ENCODE data around the gene RGS2. TPM values are rescaled to one million over a fixed set of nuclear protein-coding genes. Genes with fewer than 3 reads are reported as not detected.

The RGS2 gene
- total RNA-seq, 1 donor from 2014 or later = 55.2 TPM

GRCh38 chr1:192830595-192831246, 21.9 kb downstream of the RGS2 start:
- DNase-seq (ENCODE audit: low spot score in 2 of 2, unreplicated experiment in 2 of 2) = no peak
- no peaks in the 10 kb centered on the region for H3K27me3 Mint-ChIP-seq (ENCODE audit: low read depth)

DNA sequence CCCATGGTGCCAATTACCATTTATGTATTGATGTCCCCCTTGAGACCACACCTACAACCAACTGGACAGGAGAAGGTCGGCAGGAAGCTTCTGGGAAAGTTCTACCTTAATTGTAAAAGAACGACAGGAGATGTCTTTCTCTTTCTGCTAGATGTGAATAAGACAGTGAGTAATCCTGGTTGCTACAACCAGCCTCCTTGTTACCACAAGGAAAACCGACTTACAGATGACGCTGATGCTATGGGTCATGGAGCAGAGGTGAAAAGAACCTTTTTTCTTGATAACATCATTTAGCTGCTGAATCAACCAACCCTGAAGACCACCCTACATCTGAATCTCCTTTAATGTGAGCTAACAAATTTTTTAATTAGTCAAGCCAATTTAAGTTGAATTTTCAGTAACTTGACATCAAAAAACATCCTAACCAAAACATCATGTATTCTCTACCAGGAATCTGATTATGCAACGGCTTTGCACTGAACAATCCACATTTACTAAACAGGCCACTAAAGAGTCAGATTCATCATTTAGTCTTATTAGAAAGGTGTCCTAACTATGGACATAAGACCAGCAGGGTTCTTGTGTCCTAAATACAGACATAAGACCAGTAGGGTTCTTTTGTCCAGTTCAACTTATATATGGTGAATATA, 23.0 kb downstream of the RGS2 start:
- no peaks in the 10 kb centered on the region for H3K36me3 Mint-ChIP-seq
- no peak overlapping the region for H3K27ac Mint-ChIP-seq
- peaks cover 48% of the 10 kb centered on the region for H3K4me1 Mint-ChIP-seq
- DNase-seq (ENCODE audit: low spot score in 2 of 2, unreplicated experiment in 2 of 2) = no peak
- no peak overlapping the region for H3K4me3 Mint-ChIP-seq
- no peaks in the 10 kb centered on the region for H3K27me3 Mint-ChIP-seq (ENCODE audit: low read depth)
- TF ChIP-seq CTCF (IDR thresholded peaks at IDR 0.05; ENCODE audit: unreplicated experiment) = no peak
- H3K9me3 Mint-ChIP-seq = peaks cover 3% of the 10 kb centered on the region

More at GRCh38 chr1:192830595-192831246, 21.9 kb downstream of the RGS2 start:
- TF ChIP-seq CTCF (IDR thresholded peaks at IDR 0.05; ENCODE audit: unreplicated experiment) = no peak
- peak overlapping the region; percentile 48 for H3K27ac Mint-ChIP-seq
- no peak overlapping the region for H3K4me3 Mint-ChIP-seq
- peaks cover 58% of the 10 kb centered on the region for H3K4me1 Mint-ChIP-seq
- H3K9me3 Mint-ChIP-seq = peaks cover 3% of the 10 kb centered on the region
- H3K36me3 Mint-ChIP-seq = no peaks in the 10 kb centered on the region

DNA sequence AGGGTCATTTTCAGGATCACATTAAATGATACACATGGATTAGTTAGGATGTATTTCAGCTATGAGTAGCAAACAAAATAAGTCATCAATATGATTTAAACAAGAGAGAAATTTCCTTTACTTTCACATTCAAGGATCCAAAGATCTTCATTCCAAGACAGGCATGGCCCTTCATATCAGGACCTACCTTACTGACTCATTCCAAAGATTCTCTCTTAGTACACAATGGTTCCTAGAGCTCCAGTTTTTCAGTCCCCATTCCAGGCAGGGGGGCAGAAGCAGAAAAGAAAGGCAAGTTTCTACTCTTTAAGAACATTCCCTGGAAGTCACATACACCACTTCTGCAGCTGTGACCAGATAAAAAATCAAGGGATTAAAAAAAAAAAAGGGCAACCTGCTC, 23.7 kb downstream of the RGS2 start:
- no peak for DNase-seq (ENCODE audit: low spot score in 2 of 2, unreplicated experiment in 2 of 2)
- Mint-ChIP-seq H3K4me1 (peaks cover 42% of the 10 kb centered on the region), H3K27me3 (ENCODE audit: low read depth) (no peaks in the 10 kb centered on the region), H3K4me3 (no peak overlapping the region), H3K36me3 (no peaks in the 10 kb centered on the region), H3K9me3 (peaks cover 3% of the 10 kb centered on the region), H3K27ac (peak overlapping the region; percentile 43)
- TF ChIP-seq CTCF (IDR thresholded peaks at IDR 0.05; ENCODE audit: unreplicated experiment) = no peak

DNA sequence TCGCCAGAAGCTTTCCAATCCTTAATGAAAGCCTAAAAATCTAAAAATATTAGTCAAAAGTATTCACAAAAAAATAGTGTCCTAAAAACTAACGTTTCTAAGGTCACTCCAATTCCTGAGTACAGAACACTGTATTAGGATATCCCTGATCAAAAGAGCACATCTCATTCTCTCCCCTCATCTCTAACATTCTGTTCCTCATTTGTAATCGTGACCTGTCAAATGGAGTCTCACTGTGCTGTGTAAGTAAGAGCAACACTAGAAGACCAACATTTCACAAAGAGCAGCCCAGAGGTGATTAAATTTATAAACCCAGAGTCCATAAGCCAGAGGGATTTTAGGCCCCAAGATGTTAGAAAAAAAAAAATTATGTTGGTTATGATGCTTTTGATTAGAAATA, 26.3 kb downstream of the RGS2 start:
- TF ChIP-seq CTCF (IDR thresholded peaks at IDR 0.05; ENCODE audit: unreplicated experiment) = no peak
- no peaks in the 10 kb centered on the region for H3K27me3 Mint-ChIP-seq (ENCODE audit: low read depth)
- no peak overlapping the region for H3K4me3 Mint-ChIP-seq
- H3K36me3 Mint-ChIP-seq = no peaks in the 10 kb centered on the region
- peaks cover 41% of the 10 kb centered on the region for H3K4me1 Mint-ChIP-seq
- no peaks in the 10 kb centered on the region for H3K9me3 Mint-ChIP-seq
- peak overlapping the region; percentile 90 for H3K27ac Mint-ChIP-seq
- no peak for DNase-seq (ENCODE audit: low spot score in 2 of 2, unreplicated experiment in 2 of 2)

- H3K9me3 Mint-ChIP-seq = no peaks in the 10 kb centered on the region
- H3K27ac Mint-ChIP-seq = no peak overlapping the region
- DNase-seq (ENCODE audit: low spot score in 2 of 2, unreplicated experiment in 2 of 2) = no peak
- no peaks in the 10 kb centered on the region for H3K36me3 Mint-ChIP-seq
- peaks cover 34% of the 10 kb centered on the region for H3K4me1 Mint-ChIP-seq
- no peaks in the 10 kb centered on the region for H3K27me3 Mint-ChIP-seq (ENCODE audit: low read depth)
- TF ChIP-seq CTCF (IDR thresholded peaks at IDR 0.05; ENCODE audit: unreplicated experiment) = no peak
- no peak overlapping the region for H3K4me3 Mint-ChIP-seq
Measured at GRCh38 chr1:192839162-192840066, 30.6 kb downstream of the RGS2 start.
